CD14-positive monocyte (primary cell): ENCODE data around the gene FNDC7. TPM values are rescaled to one million over a fixed set of nuclear protein-coding genes. Genes with fewer than 3 reads are reported as not detected.

Source experiments
- DNase-seq, 3 donors: peaks; one replicate each; pipeline ENCODE4 v3.0.0-alpha.2; 2011 to 2022
- H2AFZ ChIP-seq: 2 replicates; pipeline ENCODE4 v1.6.0; 2012; ENCODE audit warnings: mild to moderate bottlenecking, low read depth, low read length, inconsistent platforms; ENCODE audit not compliant: insufficient read depth, poor library complexity, severe bottlenecking
- H3K27ac ChIP-seq, 2 donors: 1 replicate in 1 of 2; 2 replicates in 1 of 2; pipeline ENCODE4 v1.5.1; 2012 to 2013; ENCODE audit warnings: low read length in 2 of 2, control low read depth in 1 of 2, inconsistent platforms in 1 of 2, low read depth in 1 of 2, mild to moderate bottlenecking in 1 of 2
- H3K27me3 ChIP-seq, 2 donors: one replicate each; pipeline versions ENCODE4 v1.6.0 to v1.6.1; 2011 to 2013; ENCODE audit warnings: low read length in 2 of 2; ENCODE audit not compliant: control insufficient read depth in 2 of 2, insufficient read depth in 2 of 2
- H3K36me3 ChIP-seq, 2 donors: replicated peaks in 1 of 2; 1 replicate in 1 of 2; 2 replicates in 1 of 2; pipeline versions ENCODE4 v1.5.1 to v1.6.1; 2012 to 2013; ENCODE audit warnings: low read length in 2 of 2, control low read depth in 1 of 2, inconsistent platforms in 1 of 2, mild to moderate bottlenecking in 1 of 2; ENCODE audit not compliant: insufficient read depth in 2 of 2, control insufficient read depth in 1 of 2
- H3K4me1 ChIP-seq, 2 donors: 1 replicate in 1 of 2; 2 replicates in 1 of 2; pipeline versions ENCODE4 v1.5.1 to v1.6.1; 2012 to 2013; ENCODE audit warnings: low read length in 2 of 2, control low read depth in 1 of 2, inconsistent platforms in 1 of 2, mild to moderate bottlenecking in 1 of 2, moderate library complexity in 1 of 2; ENCODE audit not compliant: insufficient read depth in 2 of 2, control insufficient read depth in 1 of 2
- H3K4me2 ChIP-seq: replicated peaks from 2 replicates; pipeline ENCODE3; 2012; ENCODE audit warnings: low read length, moderate library complexity, mild to moderate bottlenecking; ENCODE audit not compliant: poor library complexity, severe bottlenecking; ENCODE audit errors: extremely low read depth
- H3K4me3 ChIP-seq, 3 experiments: fragments of 200-600 bp in 1 of 3; sonication (generic) in 1 of 3; replicated peaks in 1 of 3; 1 replicate in 2 of 3; 2 replicates in 1 of 3; pipeline ENCODE4 v1.5.1; 2011 to 2013; ENCODE audit warnings: low read length in 3 of 3, mild to moderate bottlenecking in 3 of 3, control low read depth in 2 of 3, low read depth in 2 of 3, inconsistent platforms in 1 of 3, moderate library complexity in 1 of 3
- H3K79me2 ChIP-seq: 2 replicates; pipeline ENCODE4 v1.6.0; 2012; ENCODE audit warnings: mild to moderate bottlenecking, control low read depth, inconsistent platforms, low read length, moderate library complexity; ENCODE audit not compliant: insufficient read depth
- H3K9ac ChIP-seq: 2 replicates; pipeline ENCODE4 v1.6.0; 2017; ENCODE audit warnings: low read length, mild to moderate bottlenecking; ENCODE audit not compliant: insufficient read depth, poor library complexity, severe bottlenecking
- H3K9me3 ChIP-seq, 2 donors: replicated peaks in 1 of 2; 1 replicate in 1 of 2; 2 replicates in 1 of 2; pipeline versions ENCODE4 v1.5.1 to v1.6.1; 2012 to 2013; ENCODE audit warnings: low read length in 2 of 2, control low read depth in 1 of 2; ENCODE audit not compliant: control insufficient read depth in 1 of 2, insufficient read depth in 1 of 2
- H4K20me1 ChIP-seq: 2 replicates; pipeline ENCODE4 v1.6.0; 2012; ENCODE audit warnings: mild to moderate bottlenecking, low read length, control low read depth, moderate library complexity; ENCODE audit not compliant: insufficient read depth
- H3K27ac Mint-ChIP-seq, 7 donors: one replicate each; pipeline ENCODE4 v1.8.0; 2020; ENCODE audit warnings: mild to moderate bottlenecking in 7 of 7, mixed read lengths in 7 of 7, moderate library complexity in 6 of 7, inconsistent platforms in 2 of 7
- H3K27me3 Mint-ChIP-seq, 3 donors: one replicate each; pipeline ENCODE4 v1.8.0; 2021 to 2022; ENCODE audit warnings: low read depth in 3 of 3, mild to moderate bottlenecking in 3 of 3, mixed read lengths in 3 of 3, moderate library complexity in 3 of 3, inconsistent platforms in 1 of 3
- H3K36me3 Mint-ChIP-seq, 2 donors: one replicate each; pipeline ENCODE4 v1.8.0; 2020; ENCODE audit warnings: mixed read lengths in 2 of 2, inconsistent platforms in 1 of 2, mild to moderate bottlenecking in 1 of 2
- H3K4me1 Mint-ChIP-seq: one replicate; pipeline ENCODE4 v1.8.0; 2020; ENCODE audit warnings: mild to moderate bottlenecking, mixed read lengths
- H3K4me3 Mint-ChIP-seq, 2 donors: one replicate each; pipeline ENCODE4 v1.8.0; 2020; ENCODE audit warnings: mild to moderate bottlenecking in 2 of 2, mixed read lengths in 2 of 2, moderate library complexity in 1 of 2
- H3K9me3 Mint-ChIP-seq, 7 donors: one replicate each; pipeline ENCODE4 v1.8.0; 2020 to 2022; ENCODE audit warnings: mixed read lengths in 7 of 7, mild to moderate bottlenecking in 6 of 7, moderate library complexity in 6 of 7, inconsistent platforms in 2 of 7
- WGBS: methylation state at CpG from one replicate; pipeline ENCODE4 v1.1.5; 2013; ENCODE audit warnings: missing lambda C conversion rate; ENCODE audit not compliant: insufficient coverage; 5-methylcytosine and 5-hydroxymethylcytosine counted together
- intact Hi-C, 2 donors: fragments of 100-400 bp; cut with micrococcal nuclease; formaldehyde crosslinking; loops; one replicate each; pipeline versions ENCODE4 v1.15.0 to v1.15.1; 2023
- polyA plus RNA-seq, 3 donors: library from polyadenylated mRNA; depleted of rRNA in 1 of 3; unstranded in 2 of 3; stranded (reverse) in 1 of 3; fragments of 300-500 nt in 2 of 3; fragments of >200 nt in 1 of 3; fragmentation: Illumina TruSeq in 2 of 3; gene quantifications; 1 replicate in 2 of 3; 2 replicates in 1 of 3; pipeline ENCODE4 v1.2.3, GENCODE V29; 2012 to 2021
- TF ChIP-seq, protein P1 (sequence below): fragments of 200-600 bp; IDR thresholded peaks from one replicate; pipeline ENCODE4 v1.8.0; 2022; ENCODE audit warnings: antibody characterized with exemption, mild to moderate bottlenecking

Gene FNDC7
- polyA plus RNA-seq, 3 donors, result 0.07 TPM; not detected in 2

DNA sequence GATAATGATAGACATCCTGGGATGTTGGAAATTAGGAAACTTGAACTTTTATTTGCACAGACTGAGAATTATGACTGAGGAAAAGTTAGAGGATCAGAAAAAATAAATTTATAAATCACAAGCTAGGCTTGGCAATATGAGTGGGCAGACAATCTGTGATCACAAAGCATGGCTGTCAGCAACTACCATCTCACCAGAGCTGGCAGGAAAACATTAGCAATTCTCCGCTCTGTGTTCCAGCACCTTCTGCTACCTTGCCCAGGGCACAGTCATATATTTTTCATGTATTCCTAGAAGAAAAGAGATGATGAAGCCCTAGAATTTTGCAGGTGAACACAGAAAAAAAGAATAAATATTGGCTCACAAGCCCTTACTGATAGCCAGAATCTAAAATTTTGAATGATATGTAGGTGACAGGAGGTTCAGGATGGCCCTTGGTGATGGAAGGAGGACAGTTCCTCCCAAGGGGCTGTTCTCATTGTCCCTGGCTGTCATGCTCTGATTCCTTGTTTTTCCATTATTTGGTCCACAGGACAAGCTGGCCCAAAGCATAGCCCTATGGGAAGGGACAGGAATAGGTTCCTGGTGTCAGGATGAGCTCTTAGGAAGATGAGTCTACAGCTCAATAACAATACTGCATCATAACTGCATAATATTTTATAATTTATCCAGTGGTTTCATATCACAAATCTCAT, 21.6 kb downstream of the FNDC7 start:
- Histone ChIP-seq H2AFZ (no peak overlapping the region), H3K4me2 (no peak overlapping the region)

DNA sequence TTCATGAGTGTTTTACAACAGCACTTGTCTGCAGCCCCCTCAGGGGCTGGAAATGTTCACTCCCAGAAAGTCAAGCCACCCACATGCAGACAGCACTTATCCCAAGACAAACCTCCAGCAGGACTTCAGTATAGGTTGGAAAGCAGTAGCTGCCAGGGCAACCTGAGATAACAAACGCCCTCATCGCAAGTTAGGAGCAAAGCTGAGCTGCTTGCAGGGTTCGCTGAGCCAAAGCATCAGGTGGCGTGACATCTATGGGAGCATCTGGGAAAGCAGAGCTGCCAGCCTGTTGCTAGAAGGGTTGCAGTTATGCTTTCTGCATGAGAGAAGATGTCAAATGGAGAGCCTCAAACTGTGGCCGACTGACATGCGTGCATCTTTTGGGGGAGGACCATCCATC, 29.5 kb downstream of the FNDC7 start:
- 97% methylated on average over 4 of the region's 6 CpGs for WGBS
- Histone ChIP-seq H3K4me3 (no peak overlapping the region), H2AFZ (no peak overlapping the region), H3K27me3 (no peaks in the 10 kb centered on the region), H3K4me1 (peaks cover 0 to under 1% of the 10 kb centered on the region in 2 donors), H3K36me3 (no peaks in the 10 kb centered on the region), H3K9me3 (no peaks in the 10 kb centered on the region), H3K79me2 (peaks cover 5% of the 10 kb centered on the region), H3K4me2 (no peak overlapping the region), H4K20me1 (no peaks in the 10 kb centered on the region), H3K9ac (no peak overlapping the region), H3K27ac (no peak overlapping the region)
- Mint-ChIP-seq H3K27me3 (peaks cover 0 to 2% (median 0%) of the 10 kb centered on the region in 3 donors), H3K27ac (no peak overlapping the region), H3K36me3 (no peaks in the 10 kb centered on the region), H3K4me1 (peaks cover 6% of the 10 kb centered on the region), H3K4me3 (no peak overlapping the region), H3K9me3 (no peaks in the 10 kb centered on the region)
- TF ChIP-seq, protein P1, sequence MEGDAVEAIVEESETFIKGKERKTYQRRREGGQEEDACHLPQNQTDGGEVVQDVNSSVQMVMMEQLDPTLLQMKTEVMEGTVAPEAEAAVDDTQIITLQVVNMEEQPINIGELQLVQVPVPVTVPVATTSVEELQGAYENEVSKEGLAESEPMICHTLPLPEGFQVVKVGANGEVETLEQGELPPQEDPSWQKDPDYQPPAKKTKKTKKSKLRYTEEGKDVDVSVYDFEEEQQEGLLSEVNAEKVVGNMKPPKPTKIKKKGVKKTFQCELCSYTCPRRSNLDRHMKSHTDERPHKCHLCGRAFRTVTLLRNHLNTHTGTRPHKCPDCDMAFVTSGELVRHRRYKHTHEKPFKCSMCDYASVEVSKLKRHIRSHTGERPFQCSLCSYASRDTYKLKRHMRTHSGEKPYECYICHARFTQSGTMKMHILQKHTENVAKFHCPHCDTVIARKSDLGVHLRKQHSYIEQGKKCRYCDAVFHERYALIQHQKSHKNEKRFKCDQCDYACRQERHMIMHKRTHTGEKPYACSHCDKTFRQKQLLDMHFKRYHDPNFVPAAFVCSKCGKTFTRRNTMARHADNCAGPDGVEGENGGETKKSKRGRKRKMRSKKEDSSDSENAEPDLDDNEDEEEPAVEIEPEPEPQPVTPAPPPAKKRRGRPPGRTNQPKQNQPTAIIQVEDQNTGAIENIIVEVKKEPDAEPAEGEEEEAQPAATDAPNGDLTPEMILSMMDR, result no peak
- DNase-seq, result no peak
- intact Hi-C loops, result loop anchor here in 1 of 2 donors (10.0 kb wide), 1 partner anchor 177 kb away; the partner anchor contains the start of gene EEIG2

More for the DNA sequence above, 21.6 kb downstream of the FNDC7 start:
- TF ChIP-seq, protein P1, result no peak
- WGBS, result no CpG with 5 or more reads among the region's 1 CpG
- no peak for DNase-seq
- Histone ChIP-seq H3K36me3 (no peaks in the 10 kb centered on the region), H3K9ac (no peak overlapping the region), H3K79me2 (no peaks in the 10 kb centered on the region), H3K4me3 (no peak overlapping the region), H3K9me3 (no peaks in the 10 kb centered on the region), H3K4me1 (no peaks in the 10 kb centered on the region), H3K27ac (no peak overlapping the region), H4K20me1 (no peaks in the 10 kb centered on the region), H3K27me3 (peaks cover 2% of the 10 kb centered on the region in 2 donors)
- H3K36me3 Mint-ChIP-seq, result no peaks in the 10 kb centered on the region
- intact Hi-C loops, result no loop called here
- no peak overlapping the region for H3K27ac Mint-ChIP-seq
- no peak overlapping the region for H3K4me3 Mint-ChIP-seq
- peaks cover 0 to under 1% (median 0%) of the 10 kb centered on the region in 7 donors for H3K9me3 Mint-ChIP-seq
- H3K4me1 Mint-ChIP-seq, result no peaks in the 10 kb centered on the region
- H3K27me3 Mint-ChIP-seq, result peaks cover 6 to 7% (median 7%) of the 10 kb centered on the region in 3 donors
